GM19397 (cell line): ENCODE measurements around the gene GPR39.

Experiments used
- ATAC-seq: cut with Tn5 transposase; IDR thresholded peaks from one replicate; pipeline ENCODE4 v1.9.1; 2021; ENCODE audit warnings: mild to moderate bottlenecking, moderate library complexity; ENCODE audit not compliant: unreplicated experiment

The GPR39 gene

GRCh38 chr2:132667706-132668105 lies 251.1 kb downstream of the GPR39 start:
- no peak for ATAC-seq

DNA sequence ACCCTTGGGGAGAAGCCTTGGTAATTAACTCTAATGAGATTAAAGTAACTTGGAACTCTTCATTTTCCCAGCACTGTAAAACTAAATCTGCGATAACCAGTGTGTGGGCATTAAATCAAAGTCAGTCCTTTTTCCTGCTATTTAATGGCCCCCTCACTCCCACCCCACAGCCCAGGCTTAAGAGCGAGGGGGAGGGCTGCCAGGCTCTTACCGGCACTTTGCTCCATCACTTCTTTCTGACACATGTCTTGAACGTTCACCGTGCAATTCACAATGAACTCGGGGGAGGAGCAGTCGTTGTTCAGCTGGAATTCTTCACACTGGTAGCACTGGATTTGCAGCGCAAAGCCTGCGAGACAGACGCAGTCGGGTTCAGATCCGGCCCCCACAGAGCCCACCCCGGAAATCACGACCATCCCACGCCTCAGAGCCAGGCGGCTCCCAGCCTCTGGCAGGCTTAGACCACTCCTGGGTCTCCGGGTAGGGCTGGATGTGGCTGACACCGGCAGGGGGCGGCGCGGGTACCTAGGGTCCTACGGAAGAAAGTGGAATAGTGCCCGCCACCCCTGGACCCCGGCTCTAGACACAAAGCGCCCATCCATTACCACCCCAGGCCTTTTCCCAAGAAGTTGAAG lies 251.7 kb downstream of the GPR39 start:
- ATAC-seq: no peak

- ATAC-seq: no peak
Measured at GRCh38 chr2:132668987-132669907, 252.6 kb downstream of the GPR39 start.

- ATAC-seq: no peak
Measured at GRCh38 chr2:132669908-132670495, 253.4 kb downstream of the GPR39 start, which contains the start of gene LYPD1. TSS of gene LYPD1 (minus strand) at chr2:132670205. CDS start at chr2:132669932, 273 bp downstream.

DNA sequence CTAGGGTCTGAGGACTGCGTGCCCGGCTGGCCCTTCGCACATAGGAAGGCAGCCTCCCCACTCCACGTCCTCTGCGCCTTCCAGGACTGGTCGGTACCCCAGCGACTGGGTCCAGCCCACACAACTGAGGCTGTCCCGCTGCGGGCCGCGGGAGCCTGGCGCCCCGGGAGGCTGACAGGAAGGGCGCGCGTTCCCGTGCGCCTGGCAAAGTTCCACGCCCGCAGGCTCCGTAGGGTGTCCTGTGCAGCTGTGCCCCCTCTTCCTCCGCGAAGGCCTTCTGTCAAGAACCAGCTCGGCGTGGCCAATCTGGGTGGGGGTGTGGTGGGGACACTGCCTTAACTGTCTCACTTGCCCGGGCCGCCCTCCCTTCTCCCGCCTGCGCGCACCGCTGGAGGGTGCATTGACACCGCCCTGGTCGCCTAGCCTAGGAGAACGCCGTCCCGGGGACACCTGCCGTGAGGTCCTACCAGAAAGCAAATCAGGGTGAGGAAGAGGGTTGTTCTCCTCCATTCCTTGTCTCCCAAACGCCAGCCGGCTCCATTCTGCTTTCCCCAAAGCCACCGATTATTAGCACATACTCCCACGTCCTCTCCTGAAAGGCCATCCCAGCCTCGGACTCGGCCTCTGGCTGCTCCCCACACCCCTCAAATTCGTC lies 254.0 kb downstream of the GPR39 start:
- no peak for ATAC-seq

DNA sequence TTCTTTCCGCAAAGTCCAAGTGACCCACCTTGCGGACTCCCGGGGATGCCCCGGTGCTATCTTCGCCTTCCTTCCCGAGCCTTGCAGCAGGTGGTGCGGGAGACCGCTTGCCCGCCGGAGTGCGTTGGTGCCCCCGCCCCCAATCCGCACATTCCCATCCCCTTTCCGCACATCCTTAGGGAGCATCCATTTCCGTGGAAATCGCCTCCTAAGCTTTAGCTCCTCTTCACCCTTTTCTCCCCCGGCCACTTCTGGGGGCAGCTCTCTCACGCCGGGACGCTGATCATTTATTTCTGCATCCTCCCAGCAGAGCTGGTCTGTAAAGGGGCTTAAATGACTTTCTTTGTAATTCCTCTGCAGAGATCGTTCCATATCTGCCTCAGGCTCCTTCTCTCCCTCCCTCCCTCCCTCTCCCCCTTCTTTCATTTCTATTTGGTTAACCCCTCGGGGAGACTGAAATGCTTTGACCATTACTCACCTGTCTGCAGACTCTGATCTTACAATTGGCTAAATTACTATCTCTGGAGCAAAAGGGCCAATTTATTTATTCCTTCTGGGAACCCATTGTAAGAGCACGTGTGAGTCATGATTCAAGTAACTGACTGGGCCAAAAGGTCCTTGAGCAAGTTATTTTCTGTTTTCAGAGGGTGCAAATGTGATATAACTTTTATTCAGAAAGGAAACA lies 254.7 kb downstream of the GPR39 start:
- ATAC-seq: no peak

DNA sequence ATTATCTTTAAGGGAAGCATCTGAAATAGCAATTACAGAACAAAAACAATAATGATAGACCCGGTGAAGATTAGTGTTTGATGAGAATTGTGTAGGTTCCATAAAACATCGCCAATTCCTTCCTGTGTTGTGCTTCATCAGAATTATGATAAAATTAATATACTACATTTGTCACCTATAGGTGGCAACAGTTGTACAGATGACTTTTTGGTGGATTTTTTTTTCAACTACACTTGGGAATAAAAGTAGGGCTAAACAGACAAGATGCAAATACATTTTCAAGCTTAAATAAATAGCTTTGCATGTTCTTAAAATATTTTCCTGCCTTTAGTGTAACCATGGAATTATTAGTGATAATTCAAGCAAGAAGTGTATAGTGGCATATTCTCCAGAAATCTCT lies 260.4 kb downstream of the GPR39 start:
- no peak for ATAC-seq

- no peak for ATAC-seq
Measured at GRCh38 chr2:132677661-132678060, 261.1 kb downstream of the GPR39 start.

GRCh38 chr2:132678483-132678882 lies 261.9 kb downstream of the GPR39 start:
- no peak for ATAC-seq

- no peak for ATAC-seq
Measured at GRCh38 chr2:132680544-132680943, 263.9 kb downstream of the GPR39 start.

DNA sequence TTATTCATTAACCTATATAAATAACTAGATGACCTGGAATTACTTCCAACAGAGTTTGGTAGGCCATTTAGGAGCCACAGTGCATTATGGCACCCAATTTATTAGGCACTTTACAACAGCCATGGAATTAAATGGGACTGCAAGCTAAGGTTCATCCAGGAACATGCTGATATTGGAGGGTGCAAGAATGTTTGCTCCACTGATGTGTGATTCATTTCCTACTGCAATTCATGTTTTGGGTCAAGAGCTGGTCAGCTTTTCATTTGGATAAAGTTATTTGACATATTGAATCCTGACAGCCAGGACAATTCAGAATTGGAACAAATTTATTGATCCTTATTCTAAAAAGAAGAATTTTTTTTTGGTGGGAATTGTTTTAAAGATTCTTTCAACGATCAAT lies 265.2 kb downstream of the GPR39 start:
- ATAC-seq: no peak

DNA sequence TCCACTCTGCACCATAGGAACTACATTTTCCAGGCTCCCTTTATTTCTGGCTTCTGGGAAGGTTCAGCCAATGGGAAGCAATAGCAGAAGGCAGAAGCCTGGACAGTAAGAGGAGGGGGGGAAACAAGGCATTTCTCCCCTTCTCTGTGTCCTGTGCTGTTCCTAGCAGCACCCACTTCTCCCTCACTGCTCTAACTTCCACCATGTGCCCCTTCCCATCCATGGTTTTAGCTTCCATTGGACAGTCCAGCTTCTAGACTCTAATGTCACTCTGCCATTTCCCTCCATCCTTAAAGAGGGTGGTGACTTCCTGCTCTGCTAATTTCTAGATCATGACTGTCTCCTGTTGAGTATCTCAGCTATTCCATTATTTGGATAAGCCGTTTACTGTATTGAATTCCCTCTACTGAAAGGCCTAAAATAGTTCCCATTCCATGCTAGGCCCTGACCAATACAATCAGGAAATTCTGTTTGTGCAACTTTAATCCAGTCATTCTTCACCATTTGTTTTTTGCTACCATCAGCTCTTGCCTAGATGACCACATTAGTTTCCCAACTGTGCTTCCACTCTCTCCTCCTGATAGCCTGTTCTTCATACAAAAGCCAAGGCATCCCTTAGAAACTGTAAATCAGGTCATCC lies 274.2 kb downstream of the GPR39 start:
- ATAC-seq: no peak

- ATAC-seq: no peak
Measured at GRCh38 chr2:132691556-132691955, 275.0 kb downstream of the GPR39 start.

DNA sequence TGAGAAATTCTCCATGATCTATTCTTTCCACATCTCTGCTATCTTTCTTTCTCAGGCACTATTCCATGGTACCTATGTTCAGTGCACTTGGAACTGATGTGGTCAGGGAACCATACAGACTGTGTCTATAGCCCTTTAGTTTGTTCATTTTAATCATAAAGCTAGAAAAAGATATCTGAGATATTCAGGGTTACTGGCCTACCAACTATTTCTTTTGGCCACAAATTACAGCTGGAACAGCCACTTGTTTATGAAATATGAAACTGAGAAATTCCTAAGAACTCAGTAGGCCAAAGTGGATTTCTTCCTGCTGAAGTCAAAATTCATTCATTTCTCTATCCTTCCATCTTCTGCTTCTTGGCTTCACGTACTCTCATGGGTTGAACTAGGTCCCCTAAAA lies 276.2 kb downstream of the GPR39 start:
- no peak for ATAC-seq
